ENCODE measurements around the gene CXCL17.
"Not testable (repeated sequence)": the region's sequence is repeated elsewhere in the genome, so short reads cannot be mapped to it uniquely, and the experiment has no call there.

The CXCL17 gene

DNA sequence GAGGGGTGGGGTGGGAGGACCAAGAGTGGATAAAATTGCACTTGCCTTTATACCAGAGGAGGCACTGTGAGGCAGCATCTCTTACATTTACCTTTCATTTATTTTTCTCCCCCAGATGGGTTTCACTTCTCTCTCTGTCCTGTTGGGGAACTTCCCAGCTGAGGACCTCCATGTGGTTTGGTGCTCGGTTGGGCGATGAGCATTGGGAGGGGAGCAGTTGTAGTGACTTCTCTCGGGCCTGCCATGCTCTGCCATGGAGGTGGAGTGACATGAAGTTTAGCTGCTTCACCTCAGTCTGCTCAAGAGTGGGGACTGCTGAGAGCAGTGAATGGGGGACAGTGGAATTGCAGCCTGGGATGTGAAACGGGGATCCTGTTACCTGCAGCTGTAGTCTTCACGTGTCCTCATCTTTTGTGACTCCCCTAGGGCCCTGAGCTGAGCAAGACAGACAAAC is 23.1 kb upstream of the CXCL17 start:
- DNase-seq = no peak

GRCh38 chr19:42461700-42462324 is 19.1 kb upstream of the CXCL17 start:
- DNase-seq = no peak

DNA sequence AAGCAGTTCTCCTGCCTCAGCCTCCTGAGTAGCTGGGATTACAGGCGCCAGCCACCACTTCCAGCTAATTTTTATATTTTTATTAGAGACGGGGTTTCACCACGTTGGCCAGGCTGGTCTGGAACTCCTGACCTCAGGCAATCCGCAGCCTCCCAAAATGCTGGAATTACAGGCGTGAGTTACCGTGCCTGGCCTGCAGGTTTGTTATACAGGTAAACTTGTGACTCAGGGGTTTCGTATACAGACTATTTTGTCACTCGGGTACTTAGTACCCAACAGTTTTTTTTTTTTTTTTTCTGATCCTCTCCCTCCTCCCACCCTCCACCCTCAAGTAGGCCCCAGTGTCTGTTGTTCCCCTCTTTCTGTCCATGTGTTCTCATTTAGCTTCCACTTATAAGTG is 18.5 kb upstream of the CXCL17 start:
- not testable (repeated sequence) for DNase-seq

DNA sequence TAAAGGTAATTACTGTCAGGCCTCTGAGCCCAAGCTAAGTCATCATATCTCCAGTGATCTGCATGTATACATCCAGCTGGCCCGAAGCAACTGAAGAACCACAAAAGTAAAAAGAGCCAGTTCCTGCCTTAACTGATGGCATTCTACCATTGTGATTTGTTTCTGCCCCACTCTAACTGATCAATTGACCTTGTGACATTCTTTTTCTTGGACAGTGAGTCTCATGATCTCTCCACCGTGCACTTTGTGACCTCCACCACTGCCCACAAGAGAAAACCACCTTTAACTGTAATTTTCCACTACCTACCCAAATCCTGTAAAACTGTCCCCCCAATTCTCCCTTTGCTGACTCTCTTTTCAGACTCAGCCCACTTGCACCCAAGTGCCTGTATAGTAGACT is 17.2 kb upstream of the CXCL17 start:
- no peak for DNase-seq

DNA sequence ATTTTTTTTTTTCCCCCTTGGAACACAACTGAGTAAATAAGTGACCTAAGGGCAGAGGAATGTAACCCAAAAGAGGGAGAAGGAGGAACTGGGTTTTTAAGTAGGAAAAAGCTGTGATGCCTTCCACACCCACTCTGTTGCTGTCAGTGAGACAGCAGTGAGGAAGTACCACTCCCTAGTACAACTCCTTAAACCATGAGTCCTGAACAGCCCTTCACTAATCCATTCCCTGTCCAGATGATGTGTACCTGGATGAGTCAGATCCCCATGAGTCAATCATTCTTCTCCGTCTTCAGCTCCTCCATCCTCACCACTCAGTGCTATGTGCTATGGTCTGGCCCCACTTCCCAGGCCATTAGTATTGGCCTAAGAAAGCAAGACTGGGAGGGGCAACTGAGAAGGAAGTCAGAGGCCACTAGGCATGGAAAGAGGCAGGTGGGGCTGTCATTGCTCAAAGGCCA is 12.9 kb upstream of the CXCL17 start:
- DNase-seq = no peak

GRCh38 chr19:42455086-42455485 is 12.3 kb upstream of the CXCL17 start:
- DNase-seq = no peak

GRCh38 chr19:42452590-42452989 is 9.8 kb upstream of the CXCL17 start:
- DNase-seq = no peak

DNA sequence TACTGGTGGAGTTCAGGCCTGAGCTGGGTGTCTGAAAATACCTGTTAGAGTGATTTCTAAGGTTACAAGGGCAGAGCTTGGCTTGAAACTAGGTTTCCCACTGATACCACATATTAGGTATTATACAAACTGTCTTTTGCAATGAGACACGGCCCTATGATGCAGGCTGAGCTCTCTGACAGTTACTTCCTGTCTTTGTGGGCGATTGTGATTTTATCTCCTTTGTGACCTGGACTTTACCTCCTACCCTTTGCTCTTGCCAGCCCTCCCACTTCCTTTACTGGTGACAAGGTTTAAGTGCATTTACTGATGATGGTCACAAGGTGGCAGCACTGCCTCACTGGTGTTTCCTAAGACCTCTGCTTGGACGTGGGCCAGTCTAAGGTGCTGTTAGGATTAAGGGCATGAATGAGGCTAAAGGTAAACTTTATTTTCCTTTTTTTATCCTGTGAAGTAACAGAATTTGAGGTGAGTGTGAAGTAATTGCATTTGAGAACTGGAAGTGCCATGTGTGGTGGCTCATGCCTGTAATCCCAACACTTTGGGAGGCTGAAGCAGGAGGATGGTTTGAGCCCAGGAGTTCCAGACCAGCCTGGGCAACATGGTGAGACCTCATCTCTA is 7.7 kb upstream of the CXCL17 start:
- DNase-seq = peak; percentile 78

GRCh38 chr19:42448306-42448705 is 5.6 kb upstream of the CXCL17 start:
- not testable (repeated sequence) for DNase-seq

DNA sequence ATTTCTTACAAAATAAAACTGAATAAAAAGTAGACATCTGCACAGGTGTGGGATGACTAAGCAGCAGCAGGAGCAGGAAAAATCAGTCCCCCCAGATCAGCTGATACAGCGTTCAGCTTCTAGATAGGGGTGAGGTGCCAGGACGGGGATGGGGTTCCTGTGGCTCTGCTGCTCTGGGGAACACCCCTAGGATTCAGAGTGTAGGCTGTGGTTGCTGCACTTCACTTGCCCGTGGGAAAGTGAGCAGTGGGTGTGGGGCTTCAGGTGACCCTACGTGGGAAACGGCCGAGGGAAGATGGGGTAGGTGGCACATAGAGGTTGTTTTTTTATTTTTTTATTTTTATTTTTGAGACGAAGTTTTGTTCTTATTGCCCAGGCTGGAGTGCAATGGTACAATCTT is 3.2 kb upstream of the CXCL17 start:
- DNase-seq = no peak

- DNase-seq = no peak
Observed at GRCh38 chr19:42443944-42444398, 1.2 kb upstream of the CXCL17 start.

DNA sequence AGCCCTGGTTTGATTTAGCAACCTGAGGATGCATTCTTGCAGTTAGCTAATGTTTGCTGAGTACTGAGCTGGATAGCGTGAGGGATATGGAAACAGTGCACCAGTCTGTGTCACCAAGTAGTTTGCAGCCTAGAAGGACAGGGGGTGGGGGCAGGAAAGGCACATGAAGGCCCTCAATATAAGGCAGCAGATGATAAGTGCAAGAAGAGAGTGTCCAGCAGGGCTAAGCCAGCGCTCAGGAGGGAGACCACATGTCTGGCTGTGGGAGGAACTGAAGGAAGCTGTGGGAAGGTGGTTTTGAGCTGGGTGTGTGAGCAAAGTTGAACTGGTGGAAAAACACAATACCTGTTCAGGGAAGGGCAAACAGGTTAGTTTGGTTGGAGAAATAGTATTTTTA is 1.7 kb downstream of the CXCL17 start:
- DNase-seq = no peak

DNA sequence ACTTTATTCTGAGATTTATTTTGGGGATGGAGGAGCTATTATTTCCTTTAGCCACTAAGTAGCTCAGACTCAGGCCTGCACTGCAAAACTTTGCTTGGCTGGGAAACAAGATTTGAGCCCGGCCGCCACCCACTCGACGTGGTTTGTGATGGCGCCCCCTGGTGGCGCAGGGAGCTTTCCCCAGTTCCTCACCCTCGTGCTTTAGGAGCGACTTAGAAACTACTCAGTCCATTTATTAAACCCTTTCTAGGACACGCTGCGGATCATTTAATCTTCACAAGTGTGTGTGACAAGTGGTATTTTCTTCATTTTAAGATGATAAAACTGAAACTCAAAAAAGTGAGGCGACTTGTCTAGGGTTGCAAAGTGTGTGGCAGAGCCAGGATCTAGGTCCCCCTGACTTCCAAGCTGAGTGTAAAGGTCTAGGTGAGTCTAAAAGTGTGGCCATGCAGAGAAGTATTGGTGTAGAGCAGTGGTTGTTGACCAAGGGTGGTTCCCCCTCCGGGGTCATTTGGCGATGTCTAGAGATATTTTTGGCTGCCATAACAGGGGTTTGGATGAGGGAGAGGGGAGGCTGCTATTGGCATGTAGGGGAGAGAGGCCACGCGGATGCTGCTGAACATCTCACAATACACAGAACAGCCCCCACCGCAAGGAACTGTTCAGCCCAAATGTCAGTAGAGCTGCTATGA is 2.2 kb downstream of the CXCL17 start:
- DNase-seq = peak; percentile 52

- no peak for DNase-seq
Observed at GRCh38 chr19:42436006-42436405, 6.7 kb downstream of the CXCL17 start.

DNA sequence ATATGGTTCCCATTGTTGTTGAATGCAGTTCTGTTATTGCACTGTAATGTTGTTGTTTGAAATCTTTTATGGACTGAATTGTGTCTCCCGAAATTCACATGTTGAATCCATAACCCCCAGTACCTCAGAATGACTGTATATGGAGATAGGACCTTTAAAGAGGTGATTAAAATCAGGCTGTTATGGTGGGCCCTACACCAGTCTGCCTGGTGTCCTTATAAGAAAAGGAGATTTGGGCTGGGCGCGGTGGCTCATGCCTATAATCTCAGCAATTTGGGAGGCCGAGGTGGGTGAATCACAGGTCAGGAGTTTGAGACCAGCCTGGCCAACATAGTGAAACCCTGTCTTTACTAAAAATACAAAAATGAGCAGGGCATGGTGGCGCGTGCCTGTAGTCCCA is 7.4 kb downstream of the CXCL17 start:
- no peak for DNase-seq

DNA sequence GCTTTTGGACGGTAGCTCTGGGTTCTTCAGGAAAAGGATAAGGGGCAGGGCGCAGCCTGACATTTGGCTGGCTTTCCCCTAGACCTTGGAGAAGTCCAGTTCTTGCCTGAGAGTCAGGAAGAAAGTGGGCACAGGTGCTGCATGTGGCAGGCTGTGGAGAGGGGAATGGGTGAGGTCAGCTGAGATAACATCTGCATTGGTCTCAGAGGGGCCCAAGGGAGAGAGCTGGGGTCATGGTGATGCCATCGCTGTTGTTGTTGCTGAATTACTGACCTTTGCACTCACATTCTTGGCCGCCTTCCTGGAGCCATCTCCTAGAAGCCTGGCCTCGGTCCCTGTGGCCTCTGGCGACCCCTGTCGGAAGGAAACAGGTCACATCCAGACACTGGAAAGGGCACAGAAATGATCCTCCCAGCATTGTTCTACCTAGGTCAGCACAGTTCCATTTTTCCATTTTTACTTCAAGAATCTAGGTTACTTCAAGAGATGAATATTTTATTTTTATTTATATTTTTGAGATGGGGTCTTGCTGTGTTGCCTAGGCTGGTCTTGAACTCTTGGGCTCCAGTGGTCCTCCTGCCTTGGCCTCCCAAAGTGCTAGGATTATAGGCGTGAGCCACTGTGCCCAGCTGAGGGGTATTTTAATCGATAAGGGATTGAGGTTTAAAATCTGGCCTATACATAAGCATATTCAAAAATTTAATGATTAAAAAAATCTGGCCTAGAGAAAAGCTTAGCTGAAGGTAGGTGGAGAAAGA is 9.1 kb downstream of the CXCL17 start:
- DNase-seq = no peak

GRCh38 chr19:42431486-42431885 is 11.3 kb downstream of the CXCL17 start:
- no peak for DNase-seq

DNA sequence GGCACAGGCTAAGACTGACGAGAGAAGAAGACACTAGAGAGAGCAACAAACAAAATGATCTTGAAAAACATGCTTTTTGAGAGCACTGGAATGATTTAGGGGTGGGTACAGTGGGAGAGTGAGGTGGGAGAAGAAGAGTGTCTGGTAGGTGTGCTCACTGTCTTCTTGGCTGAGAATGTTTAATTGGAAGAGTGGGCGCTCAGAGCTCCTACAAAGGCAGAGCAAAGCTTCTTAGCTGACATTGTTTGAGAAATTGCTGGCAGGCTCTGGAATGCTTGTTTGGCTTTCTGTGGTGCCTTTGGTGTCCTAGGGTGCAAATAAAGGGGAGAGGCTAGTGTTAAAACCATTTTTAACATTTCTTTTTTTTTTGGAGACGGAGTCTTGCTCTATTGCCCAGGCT is 14.1 kb downstream of the CXCL17 start:
- no peak for DNase-seq

- no peak for DNase-seq
Observed at GRCh38 chr19:42427313-42427712, 15.4 kb downstream of the CXCL17 start, which contains the start of gene LIPE. TSS of gene LIPE (minus strand) at chr19:42427388. CDS start at chr19:42427149, 239 bp downstream.

GRCh38 chr19:42426643-42427042 is 16.1 kb downstream of the CXCL17 start:
- DNase-seq = no peak

- DNase-seq = no peak
Observed at GRCh38 chr19:42424712-42425131, 18.0 kb downstream of the CXCL17 start.

DNA sequence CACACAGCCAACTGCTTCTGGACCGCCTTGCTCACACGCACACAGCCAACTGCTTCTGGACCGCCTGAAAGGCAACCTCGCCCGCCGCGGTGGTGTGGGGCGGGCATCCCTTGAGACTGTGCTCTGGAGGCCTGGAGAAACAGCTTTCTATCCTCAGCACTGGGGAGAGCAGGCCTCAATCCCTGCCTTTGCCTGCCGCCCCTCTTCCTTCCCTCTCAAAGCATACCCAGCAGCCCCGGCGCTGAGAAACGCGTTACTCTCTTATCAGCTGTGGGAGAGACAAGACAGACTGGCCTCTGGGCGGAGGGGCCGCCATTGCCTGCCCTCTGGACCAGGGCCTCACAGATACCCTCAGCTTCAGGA is 18.4 kb downstream of the CXCL17 start:
- DNase-seq = no peak

All from NCI-H1105 treated with DMSO at 0.1 percent for 48 hours (cell line).